ENCODE measurements around the gene E2F1.
"Not testable (repeated sequence)": the region's sequence is repeated elsewhere in the genome, so short reads cannot be mapped to it uniquely, and the experiment has no call there.

Gene E2F1

GRCh38 chr20:33640287-33640686 lies 45.9 kb downstream of the E2F1 start:
- no peak for DNase-seq (ENCODE audit: low read depth)

- DNase-seq (ENCODE audit: low read depth): no peak
These were observed 49.4 kb downstream of the E2F1 start for GRCh38 chr20:33636776-33637175.

- no peak for DNase-seq (ENCODE audit: low read depth)
These were observed 50.8 kb downstream of the E2F1 start for GRCh38 chr20:33635341-33635740.

GRCh38 chr20:33631910-33632309 lies 54.3 kb downstream of the E2F1 start:
- not testable (repeated sequence) for DNase-seq (ENCODE audit: low read depth)

- no peak for DNase-seq (ENCODE audit: low read depth)
These were observed 55.7 kb downstream of the E2F1 start for GRCh38 chr20:33630507-33630906.

- DNase-seq (ENCODE audit: low read depth): no peak
These were observed 56.2 kb downstream of the E2F1 start for GRCh38 chr20:33629979-33630378.

GRCh38 chr20:33629533-33629932 lies 56.7 kb downstream of the E2F1 start:
- no peak for DNase-seq (ENCODE audit: low read depth)

- no peak for DNase-seq (ENCODE audit: low read depth)
These were observed 58.5 kb downstream of the E2F1 start for GRCh38 chr20:33627577-33628216.

- no peak for DNase-seq (ENCODE audit: low read depth)
These were observed 60.0 kb downstream of the E2F1 start for GRCh38 chr20:33626190-33626589.
